Large intestine (tissue), 3 donors: ENCODE data around the gene ABI2. TPM values are rescaled to one million over a fixed set of nuclear protein-coding genes. Genes with fewer than 3 reads are reported as not detected.

ENCODE experiments used
- DNase-seq, 2 donors: peaks; one replicate each; pipeline versions ENCODE4 v3.0.0 to v3.0.0-alpha.2; 2013
- H3K27ac ChIP-seq: one replicate; pipeline ENCODE4 v1.5.1; 2013; ENCODE audit warnings: low read length
- H3K27me3 ChIP-seq: 2 replicates; pipeline ENCODE4 v1.6.1; 2013; ENCODE audit warnings: low read length; ENCODE audit not compliant: control insufficient read depth, insufficient read depth
- H3K36me3 ChIP-seq: 2 replicates; pipeline ENCODE4 v1.6.1; 2013; ENCODE audit warnings: low read length; ENCODE audit not compliant: control insufficient read depth, insufficient read depth
- H3K4me1 ChIP-seq: one replicate; pipeline ENCODE4 v1.6.1; 2013; ENCODE audit warnings: low read length; ENCODE audit not compliant: control insufficient read depth, insufficient read depth
- H3K4me3 ChIP-seq: one replicate; pipeline ENCODE4 v1.5.1; 2013; ENCODE audit warnings: low read length
- H3K9me3 ChIP-seq: one replicate; pipeline ENCODE4 v1.6.1; 2013; ENCODE audit warnings: mild to moderate bottlenecking, low read depth, low read length, moderate library complexity; ENCODE audit not compliant: control insufficient read depth
- WGBS: methylation state at CpG from one replicate; pipeline ENCODE4 v1.1.5; 2013; ENCODE audit warnings: low lambda C conversion rate; ENCODE audit not compliant: insufficient coverage; 5-methylcytosine and 5-hydroxymethylcytosine counted together
- polyA plus RNA-seq: library from polyadenylated mRNA; unstranded; fragments of 120-200 nt; gene quantifications from one replicate; pipeline ENCODE4 v1.2.1, GENCODE V29; 2013

The ABI2 gene
- polyA plus RNA-seq, 1 donor: 27.7 TPM

DNA sequence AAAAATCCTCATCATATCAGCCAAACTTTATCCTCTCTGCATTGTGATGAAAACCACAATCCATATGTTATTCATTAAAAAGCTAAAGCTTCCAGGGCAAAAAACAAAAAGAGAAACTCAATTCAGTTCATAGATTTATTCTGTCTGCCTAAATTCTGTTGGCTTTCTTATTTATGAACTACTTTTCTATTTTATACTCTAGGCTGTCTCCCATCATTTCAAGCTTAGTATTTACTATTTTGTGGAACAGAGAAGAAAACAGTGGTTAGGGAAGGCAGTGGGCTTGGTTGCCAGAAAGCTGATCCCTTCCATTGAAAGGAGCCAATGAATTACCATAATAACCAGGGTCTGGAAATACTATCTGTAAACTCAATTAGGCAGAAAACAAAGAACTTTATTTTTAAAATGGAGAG is 135.1 kb downstream of the ABI2 start:
- H3K9me3 ChIP-seq: no peaks in the 10 kb centered on the region
- no peak overlapping the region for H3K27ac ChIP-seq
- no peak for DNase-seq
- no peaks in the 10 kb centered on the region for H3K27me3 ChIP-seq
- peaks cover 8% of the 10 kb centered on the region for H3K36me3 ChIP-seq
- H3K4me3 ChIP-seq: no peak overlapping the region
- H3K4me1 ChIP-seq: no peaks in the 10 kb centered on the region

DNA sequence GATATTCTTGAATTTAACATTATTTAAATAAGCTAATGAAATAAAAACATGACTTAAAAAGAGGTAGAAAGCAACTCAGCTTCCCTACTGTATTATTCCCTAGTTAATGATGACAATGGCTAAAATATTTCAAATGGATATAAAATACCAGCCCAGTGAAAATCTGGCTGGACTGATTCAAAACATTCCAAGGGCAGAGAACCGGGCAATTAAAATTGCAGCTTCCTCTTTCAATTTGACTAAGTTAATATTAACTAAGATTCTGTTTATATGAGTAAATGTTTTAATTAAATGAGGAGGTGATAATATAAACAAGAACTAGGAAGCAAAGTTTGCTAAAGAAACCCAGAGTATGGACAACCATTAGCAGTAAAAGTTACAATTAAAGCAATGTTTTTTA is 141.4 kb downstream of the ABI2 start:
- Histone ChIP-seq H3K36me3 (peaks cover 4% of the 10 kb centered on the region), H3K4me1 (peaks cover 4% of the 10 kb centered on the region), H3K27ac (no peak overlapping the region), H3K9me3 (no peaks in the 10 kb centered on the region), H3K4me3 (no peak overlapping the region), H3K27me3 (no peaks in the 10 kb centered on the region)
- 0% methylated on average over 1 of the region's 1 CpG for WGBS
- DNase-seq: no peak

DNA sequence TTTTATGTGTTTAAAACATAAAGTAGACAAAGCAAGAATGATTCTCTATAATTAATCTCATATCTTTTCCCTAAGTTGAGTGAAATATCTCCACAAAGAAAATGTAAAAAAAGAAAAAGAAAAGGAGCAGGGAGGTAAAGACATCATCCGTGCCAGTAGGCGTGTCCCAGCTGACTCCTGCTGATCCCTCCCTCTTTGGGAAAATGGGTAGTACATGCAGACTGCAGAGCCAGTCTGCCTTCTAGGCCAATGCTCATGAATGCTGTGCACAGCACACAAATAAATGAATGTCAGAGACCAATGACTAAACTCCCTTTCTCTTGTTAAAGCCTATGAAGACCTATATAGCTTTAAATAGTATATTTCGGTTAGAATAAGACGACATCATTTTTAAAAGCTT is 142.2 kb downstream of the ABI2 start:
- Histone ChIP-seq H3K27ac (no peak overlapping the region), H3K27me3 (no peaks in the 10 kb centered on the region), H3K9me3 (no peaks in the 10 kb centered on the region), H3K4me3 (no peak overlapping the region), H3K4me1 (peaks cover 4% of the 10 kb centered on the region), H3K36me3 (peaks cover 4% of the 10 kb centered on the region)
- 100% methylated on average over 2 of the region's 4 CpGs for WGBS
- DNase-seq: no peak

DNA sequence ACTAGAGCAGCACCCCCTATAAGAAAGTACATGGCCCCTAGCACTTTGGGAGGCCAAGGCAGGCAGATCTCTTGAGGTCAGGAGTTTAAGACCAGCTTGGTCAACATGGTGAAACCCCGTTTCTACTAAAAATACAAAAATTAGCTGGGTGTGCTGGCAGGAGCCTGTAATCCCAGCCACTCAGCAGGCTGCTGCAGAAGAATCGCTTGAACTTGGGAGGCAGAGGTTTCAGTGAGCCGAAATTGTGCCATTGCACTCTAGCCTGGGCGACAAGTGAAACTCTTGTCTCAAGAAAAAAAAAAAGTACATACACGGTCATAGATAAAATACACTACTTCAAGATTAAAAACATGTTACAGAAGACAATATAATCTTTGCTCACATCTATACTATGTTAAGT is 143.1 kb downstream of the ABI2 start:
- peaks cover 4% of the 10 kb centered on the region for H3K36me3 ChIP-seq
- 90% methylated on average over 2 of the region's 5 CpGs for WGBS
- H3K4me3 ChIP-seq: no peak overlapping the region
- H3K4me1 ChIP-seq: peaks cover 4% of the 10 kb centered on the region
- no peaks in the 10 kb centered on the region for H3K9me3 ChIP-seq
- no peak overlapping the region for H3K27ac ChIP-seq
- DNase-seq: no peak
- H3K27me3 ChIP-seq: no peaks in the 10 kb centered on the region

DNA sequence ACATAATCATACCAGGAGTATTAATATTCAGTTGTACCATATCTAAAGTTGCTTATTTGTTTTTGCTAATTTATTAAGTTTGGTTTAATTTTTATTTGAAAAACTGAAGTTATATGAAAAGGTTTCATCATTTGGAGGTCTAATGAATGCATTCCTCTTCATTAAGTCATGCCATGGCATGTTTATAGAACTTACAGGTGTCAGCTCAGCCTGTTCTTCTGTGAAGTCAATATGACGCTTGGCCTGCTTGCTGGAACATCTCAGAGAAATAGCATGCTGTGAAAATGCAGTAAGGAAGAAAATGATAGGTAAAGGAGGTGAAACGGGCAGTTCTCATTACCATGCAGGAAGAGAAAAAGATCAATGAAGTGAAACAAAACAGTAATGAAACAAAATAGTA is 148.7 kb downstream of the ABI2 start:
- Histone ChIP-seq H3K4me1 (no peaks in the 10 kb centered on the region), H3K27me3 (no peaks in the 10 kb centered on the region), H3K36me3 (peaks cover 5% of the 10 kb centered on the region), H3K4me3 (no peak overlapping the region), H3K9me3 (no peaks in the 10 kb centered on the region), H3K27ac (no peak overlapping the region)
- DNase-seq: no peak
- WGBS: 100% methylated on average over 1 of the region's 2 CpGs

DNA sequence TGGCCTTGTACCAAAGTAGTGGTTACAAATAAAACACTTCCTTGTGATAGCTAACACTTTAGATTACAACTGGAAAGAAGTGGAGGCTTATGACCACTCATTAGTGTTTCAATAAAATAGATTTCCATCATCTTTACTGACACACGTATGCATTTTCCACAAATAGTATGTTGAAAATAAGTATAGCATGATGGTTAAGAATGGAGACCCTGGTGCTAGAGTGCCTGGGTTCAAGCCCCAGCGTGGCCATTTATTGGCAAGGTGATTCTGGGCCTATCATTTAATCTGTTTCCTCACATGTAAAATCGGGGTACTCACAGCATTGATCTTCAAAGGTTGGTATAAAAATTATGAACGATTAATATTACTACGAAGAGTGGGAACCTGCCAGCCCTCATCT is 152.4 kb downstream of the ABI2 start:
- Histone ChIP-seq H3K4me3 (no peak overlapping the region), H3K27ac (no peak overlapping the region), H3K4me1 (no peaks in the 10 kb centered on the region), H3K27me3 (no peaks in the 10 kb centered on the region), H3K36me3 (peaks cover 15% of the 10 kb centered on the region), H3K9me3 (no peaks in the 10 kb centered on the region)
- 100% methylated on average over 4 of the region's 5 CpGs for WGBS
- no peak for DNase-seq

DNA sequence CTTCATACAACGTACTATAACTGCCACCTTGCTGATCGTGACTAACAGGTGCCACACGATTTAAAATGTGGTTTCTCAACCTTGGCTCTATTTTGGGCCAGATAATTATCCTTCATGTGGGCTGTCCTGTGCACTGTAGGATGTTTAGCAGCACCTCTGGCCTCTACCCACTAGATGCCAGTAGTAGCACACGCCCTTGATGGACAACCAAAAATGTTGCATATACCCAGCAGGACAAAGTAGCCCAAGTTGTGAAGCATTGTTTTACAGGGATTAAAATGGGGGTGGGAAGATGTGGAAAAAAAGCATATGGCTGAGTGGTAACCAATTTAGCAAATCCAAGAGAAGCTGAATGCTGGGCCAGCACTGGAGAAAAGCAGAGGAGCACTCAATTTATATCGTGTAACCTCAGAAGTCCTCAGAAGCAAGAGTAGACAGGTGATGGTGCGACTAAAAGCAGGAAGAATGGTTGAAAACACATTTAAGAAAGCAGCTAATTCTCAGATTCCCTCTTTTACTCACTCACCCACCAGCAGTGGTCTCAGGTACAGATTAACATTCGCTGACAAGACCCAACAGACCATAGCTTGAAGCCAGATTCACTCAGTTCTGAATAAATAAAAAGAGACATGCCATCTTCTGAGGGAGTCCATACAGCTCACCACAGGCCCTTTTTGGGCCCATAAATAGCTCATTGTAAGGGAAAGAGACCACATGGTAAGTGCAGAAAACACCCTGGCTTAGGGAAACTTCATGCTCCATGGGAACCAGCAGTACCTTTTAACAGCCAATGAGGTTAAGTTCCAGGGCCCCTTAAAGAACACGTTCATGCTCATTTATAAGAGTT is 156.3 kb downstream of the ABI2 start:
- Histone ChIP-seq H3K27me3 (no peaks in the 10 kb centered on the region), H3K4me1 (peaks cover 9% of the 10 kb centered on the region), H3K36me3 (peaks cover 21% of the 10 kb centered on the region), H3K4me3 (no peak overlapping the region), H3K9me3 (no peaks in the 10 kb centered on the region), H3K27ac (no peak overlapping the region)
- peak in 1 of 2 donors; percentile 23 for DNase-seq
- no CpG with 5 or more reads among the region's 8 CpGs for WGBS

DNA sequence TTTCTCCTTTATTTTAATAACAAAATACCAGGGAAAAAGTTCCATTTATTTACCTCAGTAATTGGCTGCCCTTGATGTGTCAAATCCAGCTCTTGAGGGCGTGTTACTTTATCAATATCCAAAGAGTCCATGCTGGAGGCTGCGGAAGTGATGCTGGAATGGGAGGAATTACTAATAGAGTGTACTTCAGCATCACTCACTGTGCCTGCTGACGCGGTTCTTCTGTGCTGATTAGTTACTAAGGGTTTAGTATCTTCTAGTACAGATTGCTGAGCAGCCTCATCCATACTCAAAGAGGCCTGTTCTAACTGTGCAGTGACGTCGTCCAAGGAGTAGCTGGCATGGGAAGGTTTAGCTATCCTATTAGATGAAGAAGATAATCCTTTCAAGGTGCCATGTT is 161.3 kb downstream of the ABI2 start:
- Histone ChIP-seq H3K27me3 (no peaks in the 10 kb centered on the region), H3K4me1 (peaks cover 25% of the 10 kb centered on the region), H3K36me3 (peaks cover 26% of the 10 kb centered on the region), H3K9me3 (no peaks in the 10 kb centered on the region), H3K4me3 (no peak overlapping the region), H3K27ac (peak overlapping the region; percentile 84)
- peak; percentile 18 to 82 for DNase-seq
- WGBS: no CpG with 5 or more reads among the region's 6 CpGs

DNA sequence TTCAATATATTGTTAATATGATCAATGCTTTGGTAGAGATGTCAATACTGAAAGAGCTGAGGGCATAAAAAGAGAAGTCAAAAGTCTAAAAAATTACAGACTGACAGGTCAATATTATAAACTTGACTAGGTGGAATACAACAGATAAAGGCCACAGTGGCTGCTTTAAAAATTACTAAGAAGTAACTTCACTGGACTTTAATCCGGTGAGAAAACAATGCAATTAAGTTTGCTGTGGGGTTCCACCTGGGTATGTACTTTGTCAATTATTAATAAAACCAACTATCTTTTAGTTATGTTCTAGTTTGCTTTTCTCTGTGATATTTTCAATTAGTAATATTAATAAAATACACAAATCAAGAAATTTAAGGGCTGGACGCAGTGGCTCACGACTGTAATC is 162.2 kb downstream of the ABI2 start:
- Histone ChIP-seq H3K36me3 (peaks cover 21% of the 10 kb centered on the region), H3K27ac (peak overlapping the region; percentile 84), H3K9me3 (no peaks in the 10 kb centered on the region), H3K4me3 (no peak overlapping the region), H3K27me3 (no peaks in the 10 kb centered on the region), H3K4me1 (peaks cover 25% of the 10 kb centered on the region)
- 33% methylated on average over 1 of the region's 3 CpGs for WGBS
- DNase-seq: peak; percentile 54 to 85

DNA sequence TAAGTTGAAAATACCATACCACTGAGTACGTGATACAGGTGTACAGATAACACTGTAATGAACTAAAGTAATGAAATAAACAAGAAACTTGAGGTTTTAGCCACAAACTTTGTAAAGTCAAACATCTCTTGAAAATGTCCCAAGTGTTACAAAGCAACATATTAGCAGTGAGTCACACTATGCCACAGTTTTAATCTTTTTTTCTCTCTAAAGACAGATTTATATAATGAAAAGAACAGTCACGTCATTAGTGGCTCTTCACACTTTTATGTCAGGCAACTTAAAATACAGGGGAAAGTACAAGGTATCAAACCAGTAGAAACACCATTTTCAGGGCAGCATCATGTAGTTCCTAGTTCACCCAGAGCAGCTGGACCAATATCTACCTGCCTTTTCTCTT is 164.8 kb downstream of the ABI2 start:
- no peak for DNase-seq
- Histone ChIP-seq H3K27me3 (no peaks in the 10 kb centered on the region), H3K4me3 (no peak overlapping the region), H3K9me3 (no peaks in the 10 kb centered on the region), H3K36me3 (peaks cover 15% of the 10 kb centered on the region), H3K4me1 (peaks cover 28% of the 10 kb centered on the region), H3K27ac (no peak overlapping the region)
- WGBS: 80% methylated on average over 1 of the region's 2 CpGs
